Smooth muscle cell of bladder (primary cell): ENCODE results near the gene SRRM1. TPM values are rescaled to one million over a fixed set of nuclear protein-coding genes. Genes with fewer than 3 reads are reported as not detected.

Source experiments
- total RNA-seq: library from RNA; depleted of rRNA; stranded (reverse); fragments of >200 nt; gene quantifications from 2 replicates; pipeline ENCODE4 v1.2.3, GENCODE V29; 2014

Gene SRRM1
- total RNA-seq = 16.5 and 18.7 TPM in 2 replicates

DNA sequence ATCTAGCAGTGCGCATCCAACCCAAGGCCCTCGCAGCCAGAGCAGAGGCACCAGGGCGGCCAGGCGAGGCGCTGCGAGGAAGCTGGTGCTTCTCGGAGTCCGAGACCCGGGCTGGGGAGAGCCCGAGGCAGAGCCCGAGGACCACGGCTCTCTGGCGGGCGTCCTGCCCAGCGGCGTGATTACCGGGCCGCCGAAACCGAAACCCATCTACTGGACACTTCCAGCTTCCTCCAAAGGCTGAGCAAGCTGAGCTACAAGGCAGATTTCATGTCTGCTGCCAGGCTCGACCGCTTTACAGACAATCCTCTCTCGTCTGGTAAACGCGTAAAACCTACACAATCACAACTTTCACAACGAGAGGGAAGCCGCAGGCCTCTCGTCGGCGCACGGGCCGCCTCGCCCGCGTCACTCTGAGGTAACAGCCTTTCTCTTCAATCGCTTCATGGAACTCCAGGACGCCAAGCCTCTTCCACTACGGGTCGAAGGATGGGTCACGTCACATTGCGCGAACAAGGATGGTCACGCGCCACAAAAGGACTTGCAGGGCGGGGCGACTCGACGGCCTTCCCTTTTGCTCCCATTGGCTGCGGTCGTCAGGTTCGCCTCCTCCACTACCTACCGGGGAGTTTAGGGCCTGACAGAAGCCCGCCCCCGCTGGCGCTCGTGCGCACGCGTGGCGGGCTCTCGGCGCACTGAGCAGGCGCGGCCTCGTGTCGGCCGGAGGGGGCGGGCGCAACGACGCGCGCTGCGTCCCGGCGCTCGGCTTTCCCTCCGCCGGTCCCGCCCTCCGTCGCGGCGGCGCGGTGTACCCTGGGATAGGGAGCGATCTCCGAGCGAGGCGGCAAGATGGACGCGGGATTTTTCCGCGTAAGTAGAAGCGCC, at the start of gene SRRM1:
Gene SRRM1 (plus strand): TSS at position 822 of the 882 bp plus-strand sequence. CDS start 25 bp downstream, at position 847.

Other genes with a start within 250 kb of the SRRM1 start
- 3.7 and 3.8 TPM in 2 replicates for gene STPG1, start 229.5 kb upstream of the SRRM1 start, total RNA-seq
- gene NIPAL3, start 227.5 kb upstream of the SRRM1 start, total RNA-seq = 35.6 and 39.4 TPM in 2 replicates
- gene RCAN3, start 140.5 kb upstream of the SRRM1 start, total RNA-seq = 1.8 and 3.7 TPM in 2 replicates
- gene NCMAP, start 87.2 kb upstream of the SRRM1 start, total RNA-seq = not detected in 2 replicates
- gene CLIC4, start 102.1 kb downstream of the SRRM1 start, total RNA-seq = 235 and 258 TPM in 2 replicates